GM21528 (cell line): Measurements from ENCODE around the gene ZNF239.
"Not testable (repeated sequence)": the region's sequence is repeated elsewhere in the genome, so short reads cannot be mapped to it uniquely, and the experiment has no call there.

Source experiments
- ATAC-seq: cut with Tn5 transposase; IDR thresholded peaks from one replicate; pipeline ENCODE4 v1.9.1; 2021; ENCODE audit warnings: mild to moderate bottlenecking, moderate library complexity; ENCODE audit not compliant: unreplicated experiment, low FRiP score

ZNF239 gene

GRCh38 chr10:43574001-43574892 is at the start of gene ZNF239:
Gene ZNF239 (minus strand): TSS chr10:43574616. CDS start chr10:43558079, 16,537 bp downstream.
- peak; percentile 92 for ATAC-seq

DNA sequence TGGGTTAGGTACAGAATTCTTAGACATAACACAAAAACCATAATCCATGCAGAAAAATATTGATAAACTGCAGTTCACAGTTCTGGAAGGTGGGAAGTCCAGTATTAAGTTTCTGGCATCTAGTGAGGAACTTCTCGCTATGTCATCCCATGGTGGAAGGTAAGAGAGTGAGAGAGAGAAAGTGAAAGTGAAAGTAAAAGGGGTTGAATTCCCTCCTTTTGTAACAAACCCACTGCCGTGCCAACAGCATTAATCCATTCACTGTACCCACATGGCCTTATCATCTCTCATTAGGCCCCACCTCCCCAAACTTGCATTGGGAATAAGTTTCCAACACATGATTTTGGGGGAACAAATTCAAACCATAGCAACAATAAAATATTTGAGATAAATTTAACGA is 48.9 kb upstream of the ZNF239 start:
- ATAC-seq: no peak

- no peak for ATAC-seq
These were observed 47.6 kb upstream of the ZNF239 start for GRCh38 chr10:43622038-43622437.

- ATAC-seq: no peak
These were observed 45.0 kb upstream of the ZNF239 start for GRCh38 chr10:43619368-43619767.

DNA sequence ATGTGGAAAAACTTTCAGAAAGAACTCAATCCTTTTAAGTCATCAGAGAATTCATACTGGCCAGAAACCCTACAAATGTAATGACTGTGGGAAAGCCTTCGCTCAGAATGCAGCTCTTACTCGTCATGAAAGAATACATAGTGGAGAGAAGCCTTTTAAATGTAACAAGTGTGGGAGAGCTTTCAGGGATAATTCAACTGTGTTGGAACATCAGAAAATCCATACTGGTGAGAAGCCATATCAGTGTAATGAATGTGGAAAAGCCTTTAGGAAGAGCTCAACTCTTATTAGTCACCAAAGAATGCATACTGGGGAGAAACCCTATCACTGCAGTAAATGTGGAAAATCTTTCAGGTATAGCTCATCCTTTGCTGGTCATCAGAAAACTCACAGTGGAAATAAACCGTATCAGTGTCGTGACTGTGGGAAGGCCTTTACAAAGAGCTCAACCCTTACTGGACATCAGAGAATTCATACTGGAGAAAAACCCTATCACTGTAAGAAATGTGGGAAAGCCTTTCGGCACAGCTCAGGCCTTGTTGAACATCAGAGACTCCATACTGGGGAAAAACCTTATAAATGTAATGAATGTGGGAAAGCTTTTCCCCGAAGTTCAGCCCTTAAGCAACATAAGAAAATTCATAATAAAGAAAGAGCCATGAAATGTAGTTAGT is 42.4 kb upstream of the ZNF239 start:
- no peak for ATAC-seq

DNA sequence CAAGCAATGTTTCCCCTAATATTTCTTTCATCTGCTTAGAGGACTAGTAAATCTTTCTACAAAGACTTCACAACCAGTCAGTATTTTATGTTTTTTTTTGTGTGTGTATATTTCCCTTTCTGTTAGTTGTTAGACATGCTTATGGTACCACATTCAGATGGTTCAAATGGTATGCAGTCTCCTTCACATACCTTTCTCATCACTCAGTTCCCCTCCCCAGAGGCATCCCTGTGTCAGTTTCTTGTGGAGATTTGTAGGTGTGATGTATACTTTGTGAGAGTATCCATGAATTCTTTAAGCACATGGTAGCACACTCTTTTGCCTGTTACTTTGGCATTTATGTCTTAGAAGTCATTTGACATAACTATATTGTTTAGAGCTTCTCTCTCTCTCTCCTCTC is 36.2 kb upstream of the ZNF239 start:
- no peak for ATAC-seq

GRCh38 chr10:43607199-43607573 is 32.8 kb upstream of the ZNF239 start:
- no peak for ATAC-seq

DNA sequence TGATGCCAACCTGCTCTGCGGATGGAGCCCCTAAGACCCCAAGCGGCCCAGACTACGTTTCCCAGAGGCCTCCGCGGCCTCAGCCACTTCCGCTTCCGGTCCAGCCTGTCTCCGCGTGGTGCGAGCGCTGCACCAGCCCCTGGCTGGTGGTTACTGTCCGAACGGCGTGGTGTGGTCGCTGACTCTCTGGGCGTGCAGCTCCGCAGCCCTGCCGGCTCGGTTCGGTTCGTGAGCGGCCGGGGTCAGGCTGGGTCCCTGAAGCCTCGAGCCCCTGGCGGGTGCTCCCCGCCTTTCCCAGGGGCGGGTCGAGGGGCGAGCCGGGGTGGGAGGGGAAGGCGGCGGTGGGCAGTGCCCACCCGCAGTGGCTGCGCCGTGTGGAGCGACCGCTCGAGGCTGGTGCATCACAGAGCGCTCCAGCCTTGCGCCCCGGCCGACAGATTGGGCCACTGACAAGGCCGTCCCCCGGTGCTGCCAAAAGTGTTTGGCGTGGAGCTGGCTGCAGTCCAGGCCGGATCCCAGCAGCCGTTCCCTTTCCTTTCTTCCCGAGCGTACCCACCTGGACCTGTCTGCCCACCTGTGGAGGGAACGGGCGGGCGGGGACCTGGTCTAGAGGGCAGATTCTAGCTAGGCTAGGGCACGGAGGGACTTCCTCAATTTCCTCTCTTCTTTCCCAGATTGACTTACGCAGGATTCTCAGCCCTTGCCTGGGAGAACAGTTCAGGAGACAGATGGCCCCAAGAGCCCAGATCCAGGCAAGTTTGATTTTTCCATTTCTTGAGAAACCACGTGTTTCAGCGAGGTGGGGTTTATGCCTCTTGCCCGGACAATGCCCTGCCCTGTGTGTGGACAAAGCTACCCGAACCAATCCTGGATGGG is 32.1 kb upstream of the ZNF239 start, which contains the start of gene ZNF485:
Gene ZNF485, plus strand, starts transcription at position 116 of the 876 bp plus-strand sequence. Its CDS starts 613 bp downstream, at position 729.
- ATAC-seq: peak; percentile 99

- ATAC-seq: peak; percentile 17
These were observed 31.5 kb upstream of the ZNF239 start for GRCh38 chr10:43605850-43606322.

GRCh38 chr10:43601576-43601975 is 27.2 kb upstream of the ZNF239 start:
- ATAC-seq: not testable (repeated sequence)

GRCh38 chr10:43599333-43599732 is 24.9 kb upstream of the ZNF239 start:
- no peak for ATAC-seq

DNA sequence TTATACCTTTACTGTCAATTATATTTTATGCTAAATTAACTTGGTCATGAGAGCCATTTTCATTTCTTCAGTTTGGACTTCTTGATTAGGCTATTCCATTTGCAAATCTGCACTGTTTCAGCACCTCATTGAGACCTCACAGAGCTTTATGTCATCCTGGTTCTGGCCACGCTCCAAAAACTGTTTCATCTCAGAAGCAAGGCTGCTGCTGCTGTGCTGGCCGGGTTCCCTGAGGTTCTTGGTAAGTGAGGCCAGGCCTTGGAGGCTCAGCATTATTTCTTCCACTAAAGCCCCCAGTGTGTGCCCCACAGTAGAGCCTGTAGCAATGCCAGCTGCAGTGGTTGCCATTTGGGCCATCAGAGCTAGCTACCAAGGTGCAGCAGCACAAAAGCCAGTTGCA is 24.0 kb upstream of the ZNF239 start:
- ATAC-seq: no peak

DNA sequence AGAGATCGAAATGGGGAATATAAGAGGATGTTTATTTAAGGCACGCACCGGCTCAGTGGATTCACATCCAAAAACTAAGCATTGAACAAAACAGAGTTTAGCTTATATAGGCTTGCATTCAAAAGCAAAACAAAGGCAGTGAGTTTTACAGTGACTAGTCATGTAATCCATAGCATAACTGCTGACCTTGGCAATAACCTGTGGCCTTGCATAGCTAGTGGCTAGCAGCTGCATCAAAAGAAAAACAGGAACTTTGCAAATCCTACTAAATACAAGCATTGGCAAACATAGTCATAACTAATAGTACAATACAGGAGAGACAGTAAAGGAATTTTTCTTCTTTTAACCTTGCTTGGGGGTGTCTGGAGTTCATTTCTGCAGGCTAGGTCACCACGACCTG is 22.1 kb upstream of the ZNF239 start:
- ATAC-seq: no peak

DNA sequence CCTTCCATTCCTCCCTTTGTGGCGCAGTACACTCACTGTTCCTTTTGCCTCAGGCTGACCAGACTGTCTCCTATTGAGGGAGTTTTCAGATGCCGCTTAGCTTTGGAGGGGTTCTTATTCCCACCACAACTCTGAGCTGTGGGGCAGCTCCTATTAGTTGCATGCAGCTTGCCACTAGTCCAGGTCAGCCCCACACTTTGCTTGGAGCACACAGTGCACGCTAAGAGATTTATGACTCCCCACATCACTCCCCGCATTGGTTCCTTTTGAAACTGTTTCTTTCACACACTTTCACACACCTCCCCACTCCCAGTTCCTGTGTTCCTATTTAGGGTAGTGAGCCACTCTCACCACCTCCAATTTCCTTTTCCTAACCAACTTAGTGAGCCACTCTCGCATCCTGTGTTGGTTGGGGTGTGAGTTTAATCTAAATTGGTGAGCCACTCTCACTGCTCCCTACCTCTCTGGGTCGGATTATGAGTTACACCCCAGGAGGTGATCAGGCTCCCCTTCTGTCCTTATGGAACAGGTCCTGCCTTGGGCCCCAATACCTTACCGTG is 21.4 kb upstream of the ZNF239 start:
- ATAC-seq: peak; percentile 59

- ATAC-seq: peak; percentile 94
These were observed 20.7 kb upstream of the ZNF239 start for GRCh38 chr10:43594944-43595589.

DNA sequence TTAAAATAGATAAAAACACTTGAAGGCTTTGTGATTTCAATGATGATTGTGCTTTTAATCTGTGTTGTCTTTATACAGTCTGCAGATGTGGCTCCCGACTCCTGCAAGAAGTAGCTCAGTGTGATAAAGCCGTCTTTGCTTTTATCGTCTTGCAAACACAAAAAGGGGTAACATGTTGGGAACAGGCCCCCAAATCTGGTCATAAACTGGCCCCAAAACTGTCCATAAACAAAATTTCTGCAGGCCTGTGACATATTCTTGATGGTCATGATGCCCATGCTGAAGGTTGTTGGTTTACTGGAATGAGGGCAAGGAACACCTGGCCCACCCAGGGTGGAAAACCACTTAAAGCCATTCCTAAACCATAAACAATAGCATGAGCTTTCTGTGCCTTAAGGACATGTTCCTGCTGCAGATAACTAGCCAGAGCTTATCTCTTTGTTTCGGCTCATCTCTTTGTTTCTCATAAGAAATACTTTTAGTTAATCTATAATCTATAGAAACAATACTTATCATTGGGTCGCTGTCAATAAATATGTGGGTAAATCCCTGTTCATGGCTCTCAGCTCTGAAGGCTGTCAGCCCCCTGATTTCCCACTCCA is 17.0 kb upstream of the ZNF239 start:
- ATAC-seq: no peak

DNA sequence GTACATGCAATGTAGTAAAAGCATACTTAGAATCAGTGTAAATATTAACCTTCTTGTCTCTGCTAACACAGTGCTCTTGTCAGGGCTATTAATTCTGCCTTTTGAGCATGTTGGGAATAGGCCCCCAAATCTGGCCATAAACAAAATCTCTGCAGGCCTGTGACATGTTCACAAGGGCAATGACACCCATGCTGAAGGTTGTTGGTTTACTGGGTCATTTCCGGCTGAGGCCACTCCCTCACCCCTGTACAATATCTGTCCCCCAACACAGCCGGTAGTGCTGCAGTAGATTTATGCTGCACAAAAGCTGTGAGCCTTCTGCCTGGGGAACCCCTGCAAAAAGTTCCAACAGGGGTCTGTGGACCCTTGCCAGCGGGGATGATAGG is 12.3 kb upstream of the ZNF239 start:
- ATAC-seq: not testable (repeated sequence)

- ATAC-seq: no peak
These were observed 11.7 kb upstream of the ZNF239 start for GRCh38 chr10:43585981-43586729.

DNA sequence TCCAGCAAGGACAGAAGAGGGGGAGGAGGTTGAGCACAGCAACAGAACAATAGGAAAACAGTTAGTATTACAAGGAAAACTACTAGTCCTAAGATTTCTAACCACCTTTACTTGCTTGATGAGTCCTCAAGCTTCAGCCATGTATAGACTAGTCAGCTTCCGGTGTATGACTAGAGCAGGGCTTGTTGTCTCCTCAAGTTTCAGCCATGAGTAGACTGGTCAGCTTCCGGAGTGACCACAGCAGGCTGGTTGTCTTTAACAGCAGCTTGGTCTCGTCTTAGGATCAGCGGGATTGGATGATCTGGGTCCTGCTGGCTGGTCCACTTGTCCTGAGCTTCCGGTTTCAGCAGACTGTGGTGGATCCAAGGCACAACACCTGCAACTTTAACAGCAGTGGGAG is 10.6 kb upstream of the ZNF239 start:
- ATAC-seq: no peak
